Suprapubic skin (tissue), 4 donors: ENCODE data around the gene TRAPPC3. TPM values are rescaled to one million over a fixed set of nuclear protein-coding genes. Genes with fewer than 3 reads are reported as not detected.

Source experiments
- DNase-seq, 2 donors: peaks; one replicate each; pipeline ENCODE4 v3.0.0-alpha.2; 2019; ENCODE audit warnings: low spot score in 2 of 2
- H3K27ac ChIP-seq: fragments of 200-600 bp; sonication (generic); one replicate; pipeline ENCODE4 v1.5.1; 2019
- H3K27me3 ChIP-seq: fragments of 200-600 bp; sonication (generic); one replicate; pipeline ENCODE4 v1.5.1; 2019
- H3K36me3 ChIP-seq: fragments of 200-600 bp; sonication (generic); one replicate; pipeline ENCODE4 v1.5.1; 2019
- H3K4me1 ChIP-seq: fragments of 200-600 bp; sonication (generic); one replicate; pipeline ENCODE4 v1.5.1; 2019
- H3K4me3 ChIP-seq: fragments of 200-600 bp; sonication (generic); one replicate; pipeline ENCODE4 v1.5.1; 2019; ENCODE audit warnings: mild to moderate bottlenecking
- H3K9me3 ChIP-seq: fragments of 200-600 bp; sonication (generic); one replicate; pipeline ENCODE4 v1.5.1; 2019
- EP300 ChIP-seq: sonication (generic); formaldehyde crosslinking; IDR thresholded peaks from one replicate; pipeline ENCODE4 v1.6.1; 2017; ENCODE audit warnings: antibody characterized with exemption
- POLR2A ChIP-seq, 2 donors: fragments of 450-650 bp; IDR thresholded peaks; one replicate each; pipeline ENCODE4 v1.6.1; 2017; ENCODE audit warnings: antibody characterized with exemption in 2 of 2, mild to moderate bottlenecking in 2 of 2, moderate library complexity in 2 of 2
- POLR2AphosphoS5 ChIP-seq, 3 donors: sonication (generic); formaldehyde crosslinking; IDR thresholded peaks; one replicate each; pipeline ENCODE4 v1.6.1; 2017; ENCODE audit warnings: antibody characterized with exemption in 3 of 3
- WGBS: methylation state at CpG from one replicate; pipeline ENCODE4 v1.1.5; 2018; 5-methylcytosine and 5-hydroxymethylcytosine counted together
- total RNA-seq, 4 donors: library from RNA; depleted of rRNA; stranded (reverse); fragments of >200 nt; gene quantifications; one replicate each; pipeline ENCODE4 v1.1.0, GENCODE V29; 2016
- TF ChIP-seq, protein P1 (sequence below), 2 donors: fragments of 200-600 bp in 1 of 2; fragments of 450-650 bp in 1 of 2; sonication (generic) in 1 of 2; IDR thresholded peaks; one replicate each; pipeline ENCODE4 v1.5.1; 2016 to 2019; ENCODE audit warnings: antibody characterized with exemption in 2 of 2, mild to moderate bottlenecking in 1 of 2, moderate library complexity in 1 of 2

The TRAPPC3 gene
- total RNA-seq, 4 donors from 2014 or later, result 68.7 to 111 (median 97.5) TPM

DNA sequence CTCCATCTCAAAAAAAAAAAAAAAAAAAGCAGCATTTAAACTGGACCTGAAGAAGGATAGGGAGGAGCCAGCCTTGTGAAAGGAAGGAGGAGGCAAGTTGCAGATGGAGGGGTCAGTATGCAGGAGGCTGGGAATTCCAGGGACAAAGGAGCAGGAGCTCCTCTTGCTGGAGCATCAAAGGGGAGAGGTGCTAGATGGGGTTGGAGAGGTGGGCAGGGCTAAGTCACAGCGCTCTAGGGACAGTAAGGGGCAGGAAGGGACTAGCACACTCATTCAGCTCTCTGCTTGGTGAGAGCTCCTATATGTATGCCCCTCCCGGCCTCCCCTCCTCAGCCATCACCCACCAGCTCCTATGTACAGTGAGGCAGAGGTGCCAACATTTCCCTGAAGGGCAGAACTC, 33.4 kb upstream of the TRAPPC3 start:
- TF ChIP-seq, protein P1, sequence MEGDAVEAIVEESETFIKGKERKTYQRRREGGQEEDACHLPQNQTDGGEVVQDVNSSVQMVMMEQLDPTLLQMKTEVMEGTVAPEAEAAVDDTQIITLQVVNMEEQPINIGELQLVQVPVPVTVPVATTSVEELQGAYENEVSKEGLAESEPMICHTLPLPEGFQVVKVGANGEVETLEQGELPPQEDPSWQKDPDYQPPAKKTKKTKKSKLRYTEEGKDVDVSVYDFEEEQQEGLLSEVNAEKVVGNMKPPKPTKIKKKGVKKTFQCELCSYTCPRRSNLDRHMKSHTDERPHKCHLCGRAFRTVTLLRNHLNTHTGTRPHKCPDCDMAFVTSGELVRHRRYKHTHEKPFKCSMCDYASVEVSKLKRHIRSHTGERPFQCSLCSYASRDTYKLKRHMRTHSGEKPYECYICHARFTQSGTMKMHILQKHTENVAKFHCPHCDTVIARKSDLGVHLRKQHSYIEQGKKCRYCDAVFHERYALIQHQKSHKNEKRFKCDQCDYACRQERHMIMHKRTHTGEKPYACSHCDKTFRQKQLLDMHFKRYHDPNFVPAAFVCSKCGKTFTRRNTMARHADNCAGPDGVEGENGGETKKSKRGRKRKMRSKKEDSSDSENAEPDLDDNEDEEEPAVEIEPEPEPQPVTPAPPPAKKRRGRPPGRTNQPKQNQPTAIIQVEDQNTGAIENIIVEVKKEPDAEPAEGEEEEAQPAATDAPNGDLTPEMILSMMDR (IDR thresholded peaks at IDR 0.05), result no peak
- TF ChIP-seq POLR2A (IDR thresholded peaks at IDR 0.05), result no peak
- TF ChIP-seq POLR2AphosphoS5 (IDR thresholded peaks at IDR 0.05), result no peak
- no peak for TF ChIP-seq EP300
- peaks cover 41% of the 10 kb centered on the region for H3K36me3 ChIP-seq
- H3K9me3 ChIP-seq, result no peaks in the 10 kb centered on the region
- H3K4me3 ChIP-seq, result no peak overlapping the region
- no peaks in the 10 kb centered on the region for H3K27me3 ChIP-seq
- no peak overlapping the region for H3K27ac ChIP-seq
- H3K4me1 ChIP-seq, result peaks cover 14% of the 10 kb centered on the region
- no peak for DNase-seq
- WGBS, result 82% methylated on average over 2 of the region's 2 CpGs

DNA sequence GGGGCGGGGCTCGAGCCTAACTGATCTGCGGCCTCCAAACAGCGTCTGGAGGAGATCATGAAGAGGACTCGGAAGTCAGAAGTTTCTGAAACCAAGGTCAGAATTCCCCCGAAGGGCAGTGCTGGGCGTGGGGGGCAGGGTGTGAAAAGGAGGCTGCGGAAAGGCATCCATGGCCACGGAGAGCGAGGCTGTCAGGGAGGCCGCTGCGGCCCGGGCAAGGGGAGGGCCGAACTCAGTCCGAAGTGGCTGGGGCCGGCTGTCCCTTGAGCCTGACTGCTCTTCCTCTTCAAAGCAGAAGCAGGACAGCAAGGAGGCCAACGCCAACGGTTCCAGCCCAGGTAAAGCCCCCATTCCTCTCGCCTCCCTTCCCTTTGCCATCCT, 29.9 kb upstream of the TRAPPC3 start:
- WGBS, result 90% methylated on average over 12 of the region's 19 CpGs
- Histone ChIP-seq H3K36me3 (peaks cover 76% of the 10 kb centered on the region), H3K9me3 (no peaks in the 10 kb centered on the region), H3K4me1 (peaks cover 10% of the 10 kb centered on the region), H3K27ac (no peak overlapping the region), H3K27me3 (no peaks in the 10 kb centered on the region), H3K4me3 (no peak overlapping the region)
- no peak for TF ChIP-seq POLR2A (IDR thresholded peaks at IDR 0.05)
- TF ChIP-seq EP300, result no peak
- TF ChIP-seq POLR2AphosphoS5 (IDR thresholded peaks at IDR 0.05), result no peak
- TF ChIP-seq, protein P1 (IDR thresholded peaks at IDR 0.05), result no peak
- no peak for DNase-seq

DNA sequence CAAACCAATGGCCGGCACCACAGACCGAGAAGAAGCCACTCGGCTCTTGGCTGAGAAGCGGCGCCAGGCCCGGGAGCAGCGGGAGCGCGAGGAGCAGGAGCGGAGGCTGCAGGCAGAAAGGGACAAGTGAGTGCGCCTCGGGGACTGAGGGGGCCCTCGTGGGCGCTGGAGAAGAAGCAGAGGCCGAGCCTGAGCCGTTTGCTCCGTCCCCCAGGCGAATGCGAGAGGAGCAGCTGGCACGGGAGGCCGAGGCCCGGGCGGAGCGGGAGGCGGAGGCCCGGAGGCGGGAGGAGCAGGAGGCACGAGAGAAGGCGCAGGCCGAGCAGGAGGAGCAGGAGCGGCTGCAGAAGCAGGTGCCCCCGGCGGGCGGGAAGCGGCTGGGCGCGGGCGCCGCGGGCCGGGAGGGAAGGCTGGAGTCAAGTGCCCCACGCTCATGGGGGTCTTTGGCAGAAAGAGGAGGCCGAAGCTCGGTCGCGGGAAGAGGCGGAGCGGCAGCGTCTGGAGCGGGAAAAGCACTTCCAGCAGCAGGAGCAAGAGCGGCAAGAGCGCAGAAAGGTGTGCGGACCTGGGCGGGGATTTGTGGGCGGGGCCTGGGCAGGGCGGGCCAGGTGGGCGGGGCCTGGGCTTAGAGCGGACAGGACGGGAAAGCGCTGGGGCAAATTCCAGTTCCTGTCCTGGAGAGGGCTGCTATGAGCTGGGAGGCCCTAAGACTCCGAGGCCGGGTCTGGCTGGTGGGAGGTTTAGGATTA, 29.4 kb upstream of the TRAPPC3 start:
- H3K4me1 ChIP-seq, result peaks cover 10% of the 10 kb centered on the region
- 79% methylated on average over 61 of the region's 62 CpGs for WGBS
- peaks cover 82% of the 10 kb centered on the region for H3K36me3 ChIP-seq
- no peaks in the 10 kb centered on the region for H3K27me3 ChIP-seq
- H3K9me3 ChIP-seq, result no peaks in the 10 kb centered on the region
- TF ChIP-seq, protein P1 (IDR thresholded peaks at IDR 0.05), result no peak
- TF ChIP-seq POLR2A (IDR thresholded peaks at IDR 0.05) (no peak), EP300 (no peak), POLR2AphosphoS5 (IDR thresholded peaks at IDR 0.05) (no peak)
- H3K27ac ChIP-seq, result peak overlapping the region; percentile 18
- no peak for DNase-seq
- H3K4me3 ChIP-seq, result peak overlapping the region; percentile 5

DNA sequence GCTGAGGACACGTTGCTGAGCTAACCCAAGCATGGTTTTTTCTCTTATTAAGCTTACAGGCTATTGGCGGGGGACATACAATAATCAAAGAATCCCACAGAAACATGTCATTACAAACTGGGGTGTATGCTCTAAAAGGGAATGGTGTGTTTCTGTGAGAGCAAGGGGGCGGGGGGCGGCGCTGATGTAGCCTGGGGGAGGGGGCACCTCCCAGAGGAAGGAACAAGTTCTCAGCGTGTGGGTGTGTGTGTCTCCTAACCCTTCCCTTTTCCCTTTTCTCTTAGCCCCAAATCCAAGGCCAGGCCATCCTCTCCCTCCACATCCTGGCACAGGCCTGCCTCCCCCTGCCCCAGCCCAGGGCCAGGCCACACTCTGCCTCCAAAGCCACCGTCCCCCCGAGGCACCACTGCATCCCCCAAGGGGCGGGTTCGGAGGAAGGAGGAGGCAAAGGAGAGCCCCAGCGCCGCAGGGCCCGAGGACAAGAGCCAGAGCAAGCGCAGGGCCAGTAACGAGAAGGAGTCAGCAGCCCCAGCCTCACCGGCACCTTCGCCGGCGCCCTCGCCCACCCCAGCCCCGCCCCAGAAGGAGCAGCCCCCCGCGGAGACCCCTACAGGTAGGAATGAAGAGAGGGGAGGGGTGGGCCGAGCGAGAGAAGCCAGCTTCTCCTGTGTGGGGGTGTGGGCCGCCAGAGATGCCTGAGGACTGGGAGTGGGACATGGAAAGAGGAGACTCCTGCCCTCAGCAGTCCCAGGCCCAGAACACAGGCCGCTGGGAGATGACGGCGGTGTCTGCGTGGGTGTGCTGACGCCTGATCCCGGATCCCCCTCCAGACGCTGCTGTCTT, 28.5 kb upstream of the TRAPPC3 start:
- WGBS, result 75% methylated on average over 31 of the region's 33 CpGs
- no peak for DNase-seq
- Histone ChIP-seq H3K9me3 (no peaks in the 10 kb centered on the region), H3K27ac (peak overlapping the region; percentile 18), H3K4me1 (peaks cover 10% of the 10 kb centered on the region), H3K27me3 (no peaks in the 10 kb centered on the region), H3K4me3 (no peak overlapping the region), H3K36me3 (peaks cover 90% of the 10 kb centered on the region)
- TF ChIP-seq, protein P1 (IDR thresholded peaks at IDR 0.05), result no peak
- TF ChIP-seq POLR2AphosphoS5 (IDR thresholded peaks at IDR 0.05), result no peak
- no peak for TF ChIP-seq POLR2A (IDR thresholded peaks at IDR 0.05)
- TF ChIP-seq EP300, result no peak
